Nephron (organoid): Measurements from ENCODE around the gene CNTN3.

Experiments
- H3K27ac Mint-ChIP-seq, 3 experiments: 2 replicates each; pipeline ENCODE4 v1.8.0; 2020; ENCODE audit warnings: mixed read lengths in 3 of 3, mild to moderate bottlenecking in 2 of 3, moderate library complexity in 1 of 3
- H3K27me3 Mint-ChIP-seq: 2 replicates; pipeline ENCODE4 v1.8.0; 2021; ENCODE audit warnings: low read depth, mild to moderate bottlenecking, moderate library complexity, mixed read lengths
- H3K36me3 Mint-ChIP-seq: 2 replicates; pipeline ENCODE4 v1.8.0; 2020; ENCODE audit warnings: low read depth, mixed read lengths
- H3K4me1 Mint-ChIP-seq: 2 replicates; pipeline ENCODE4 v1.8.0; 2020; ENCODE audit warnings: mixed read lengths
- H3K4me3 Mint-ChIP-seq, 3 experiments: 2 replicates each; pipeline ENCODE4 v1.8.0; 2020; ENCODE audit warnings: mild to moderate bottlenecking in 3 of 3, mixed read lengths in 3 of 3, moderate library complexity in 2 of 3
- H3K9me3 Mint-ChIP-seq: 2 replicates; pipeline ENCODE4 v1.8.0; 2020; ENCODE audit warnings: mixed read lengths
- CTCF ChIP-seq, 3 experiments: fragments of 200-600 bp; sonication (generic); IDR thresholded peaks; one replicate each; pipeline ENCODE4 v1.5.0; 2021; ENCODE audit warnings: antibody characterized with exemption in 3 of 3; ENCODE audit not compliant: unreplicated experiment in 3 of 3

The CNTN3 gene

GRCh38 chr3:74607803-74608202 lies 6.7 kb downstream of the CNTN3 start:
- TF ChIP-seq CTCF (IDR thresholded peaks at IDR 0.05; ENCODE audit: unreplicated experiment in 3 of 3), result no peak
- peaks cover 1% of the 10 kb centered on the region for H3K4me1 Mint-ChIP-seq
- no peaks in the 10 kb centered on the region for H3K9me3 Mint-ChIP-seq
- H3K27me3 Mint-ChIP-seq, result peaks cover 40% of the 10 kb centered on the region
- H3K4me3 Mint-ChIP-seq, result no peak overlapping the region
- no peaks in the 10 kb centered on the region for H3K36me3 Mint-ChIP-seq
- no peak overlapping the region for H3K27ac Mint-ChIP-seq

GRCh38 chr3:74606996-74607395 lies 7.5 kb downstream of the CNTN3 start:
- Mint-ChIP-seq H3K27me3 (peaks cover 32% of the 10 kb centered on the region), H3K27ac (no peak overlapping the region), H3K9me3 (no peaks in the 10 kb centered on the region), H3K4me1 (no peaks in the 10 kb centered on the region), H3K36me3 (no peaks in the 10 kb centered on the region), H3K4me3 (no peak overlapping the region)
- no peak for TF ChIP-seq CTCF (IDR thresholded peaks at IDR 0.05; ENCODE audit: unreplicated experiment in 3 of 3)

- no peak for TF ChIP-seq CTCF (IDR thresholded peaks at IDR 0.05; ENCODE audit: unreplicated experiment in 3 of 3)
- Mint-ChIP-seq H3K27ac (no peak overlapping the region), H3K4me3 (no peak overlapping the region), H3K4me1 (no peaks in the 10 kb centered on the region), H3K9me3 (no peaks in the 10 kb centered on the region), H3K36me3 (no peaks in the 10 kb centered on the region), H3K27me3 (peaks cover 16% of the 10 kb centered on the region)
Measured at GRCh38 chr3:74605437-74605836, 9.0 kb downstream of the CNTN3 start.

- no peak for TF ChIP-seq CTCF (IDR thresholded peaks at IDR 0.05; ENCODE audit: unreplicated experiment in 3 of 3)
Measured at GRCh38 chr3:74603292-74603691, 11.2 kb downstream of the CNTN3 start.

GRCh38 chr3:74602471-74602870 lies 12.0 kb downstream of the CNTN3 start:
- no peaks in the 10 kb centered on the region for H3K9me3 Mint-ChIP-seq
- no peak for TF ChIP-seq CTCF (IDR thresholded peaks at IDR 0.05; ENCODE audit: unreplicated experiment in 3 of 3)
- no peaks in the 10 kb centered on the region for H3K4me1 Mint-ChIP-seq
- no peak overlapping the region for H3K4me3 Mint-ChIP-seq
- no peaks in the 10 kb centered on the region for H3K27me3 Mint-ChIP-seq
- H3K36me3 Mint-ChIP-seq, result no peaks in the 10 kb centered on the region
- H3K27ac Mint-ChIP-seq, result no peak overlapping the region

More at GRCh38 chr3:74603292-74603691, 11.2 kb downstream of the CNTN3 start:
- no peaks in the 10 kb centered on the region for H3K27me3 Mint-ChIP-seq
- H3K36me3 Mint-ChIP-seq, result no peaks in the 10 kb centered on the region
- no peak overlapping the region for H3K4me3 Mint-ChIP-seq
- no peaks in the 10 kb centered on the region for H3K4me1 Mint-ChIP-seq
- H3K9me3 Mint-ChIP-seq, result no peaks in the 10 kb centered on the region
- H3K27ac Mint-ChIP-seq, result no peak overlapping the region

GRCh38 chr3:74601793-74602192 lies 12.7 kb downstream of the CNTN3 start:
- Mint-ChIP-seq H3K4me3 (no peak overlapping the region), H3K27ac (no peak overlapping the region), H3K4me1 (no peaks in the 10 kb centered on the region), H3K27me3 (no peaks in the 10 kb centered on the region), H3K36me3 (no peaks in the 10 kb centered on the region), H3K9me3 (peaks cover 5% of the 10 kb centered on the region)
- TF ChIP-seq CTCF (IDR thresholded peaks at IDR 0.05; ENCODE audit: unreplicated experiment in 3 of 3), result no peak
